Astrocyte (in vitro differentiated cells and primary cell): Measurements from ENCODE around the gene PKM.
"Not testable (repeated sequence)": the region's sequence is repeated elsewhere in the genome, so short reads cannot be mapped to it uniquely, and the experiment has no call there.

Source experiments
- CTCF ChIP-seq: IDR thresholded peaks from 2 replicates; pipeline ENCODE4 v1.5.1; 2011; ENCODE audit warnings: low read depth, mild to moderate bottlenecking, inconsistent platforms, low read length, moderate library complexity; ENCODE audit not compliant: insufficient read depth
- EZH2 ChIP-seq: IDR thresholded peaks from 2 replicates; pipeline ENCODE4 v1.6.1; 2012; ENCODE audit warnings: mild to moderate bottlenecking, low read length, inconsistent platforms; ENCODE audit not compliant: insufficient read depth

GRCh38 chr15:72275635-72276325 lies 44.8 kb upstream of the PKM start:
- not testable (repeated sequence) for TF ChIP-seq CTCF, EZH2
